ENCODE data around the gene KCNIP1. TPM values are rescaled to one million over a fixed set of nuclear protein-coding genes. Genes with fewer than 3 reads are reported as not detected.

The KCNIP1 gene
- total and polyA plus RNA-seq, 10 donors: 0.08 to 20.0 (median 9.4) TPM

GRCh38 chr5:170498811-170499351 lies 4.9 kb upstream of the KCNIP1 start:
- H3K4me3 ChIP-seq: no peak overlapping the region
- WGBS, 5 donors: 71 to 87% (median 80%) methylated on average over 5 of the region's 5 CpGs

GRCh38 chr5:170499621-170500020 lies 4.2 kb upstream of the KCNIP1 start:
- no peak overlapping the region for H3K27ac ChIP-seq
- TF ChIP-seq CTCF (IDR thresholded peaks at IDR 0.05 in 8 of 11, conservative IDR thresholded peaks at IDR 0.05 in 3 of 11): no peak
- TF ChIP-seq POLR2AphosphoS5 (IDR thresholded peaks at IDR 0.05): no peak
- no peak for TF ChIP-seq POLR2A (IDR thresholded peaks at IDR 0.05)
- 93 to 100% (median 98%) methylated on average over 2 of the region's 2 CpGs for WGBS, 5 donors
- intact Hi-C loops (cut with DNase I; ENCODE audit: low total_unique reads): no loop called here
- H3K27me3 ChIP-seq (replicated peaks in 1 of 7): peaks cover 0 to 50% (median 10%) of the 10 kb centered on the region in 7 donors
- peaks cover 0 to 11% (median 4%) of the 10 kb centered on the region in 6 donors for H3K4me1 ChIP-seq
- H3K9me3 ChIP-seq: peaks cover 0 to 7% (median 0%) of the 10 kb centered on the region in 8 donors
- no peak for DNase-seq
- H3K36me3 ChIP-seq: no peaks in the 10 kb centered on the region
- no peak overlapping the region for H3K4me3 ChIP-seq

More at GRCh38 chr5:170498811-170499351, 4.9 kb upstream of the KCNIP1 start:
- DNase-seq: no peak
- Histone ChIP-seq H3K27me3 (replicated peaks in 1 of 7) (peaks cover 0 to 50% (median 2%) of the 10 kb centered on the region in 7 donors), H3K36me3 (no peaks in the 10 kb centered on the region), H3K27ac (no peak overlapping the region), H3K9me3 (peaks cover 0 to 7% (median 0%) of the 10 kb centered on the region in 8 donors), H3K4me1 (peaks cover 0 to 6% (median 1%) of the 10 kb centered on the region in 6 donors)
- intact Hi-C loops (cut with DNase I; ENCODE audit: low total_unique reads): no loop called here
- TF ChIP-seq POLR2A (IDR thresholded peaks at IDR 0.05): no peak
- no peak for TF ChIP-seq POLR2AphosphoS5 (IDR thresholded peaks at IDR 0.05)
- no peak for TF ChIP-seq CTCF (IDR thresholded peaks at IDR 0.05 in 8 of 11, conservative IDR thresholded peaks at IDR 0.05 in 3 of 11)

GRCh38 chr5:170501361-170501760 lies 2.5 kb upstream of the KCNIP1 start:
- TF ChIP-seq POLR2AphosphoS5 (IDR thresholded peaks at IDR 0.05): no peak
- no peak for TF ChIP-seq POLR2A (IDR thresholded peaks at IDR 0.05)
- TF ChIP-seq CTCF (IDR thresholded peaks at IDR 0.05 in 8 of 11, conservative IDR thresholded peaks at IDR 0.05 in 3 of 11): no peak
- peaks cover 0 to 52% (median 17%) of the 10 kb centered on the region in 7 donors for H3K27me3 ChIP-seq (replicated peaks in 1 of 7)
- intact Hi-C loops (cut with DNase I; ENCODE audit: low total_unique reads): no loop called here
- no peak for DNase-seq
- H3K36me3 ChIP-seq: no peaks in the 10 kb centered on the region
- H3K4me1 ChIP-seq: peaks cover 0 to 11% (median 4%) of the 10 kb centered on the region in 6 donors
- no peak overlapping the region for H3K4me3 ChIP-seq
- no peak overlapping the region for H3K27ac ChIP-seq
- peaks cover 0 to 7% (median 0%) of the 10 kb centered on the region in 8 donors for H3K9me3 ChIP-seq
- WGBS, 5 donors: 74 to 84% (median 79%) methylated on average over 1 of the region's 1 CpG

- peaks cover 0 to 7% (median 0%) of the 10 kb centered on the region in 8 donors for H3K9me3 ChIP-seq
- H3K36me3 ChIP-seq: no peaks in the 10 kb centered on the region
- H3K27me3 ChIP-seq (replicated peaks in 1 of 7): peaks cover 0 to 52% (median 17%) of the 10 kb centered on the region in 7 donors
- TF ChIP-seq CTCF (IDR thresholded peaks at IDR 0.05 in 8 of 11, conservative IDR thresholded peaks at IDR 0.05 in 3 of 11): no peak
- no peak for TF ChIP-seq POLR2A (IDR thresholded peaks at IDR 0.05)
- no peak for TF ChIP-seq POLR2AphosphoS5 (IDR thresholded peaks at IDR 0.05)
- DNase-seq: no peak
- WGBS, 5 donors: 25 to 49% (median 41%) methylated on average over 2 of the region's 2 CpGs
- no peak overlapping the region for H3K27ac ChIP-seq
- H3K4me3 ChIP-seq: no peak overlapping the region
- intact Hi-C loops (cut with DNase I; ENCODE audit: low total_unique reads): no loop called here
- peaks cover 0 to 11% (median 4%) of the 10 kb centered on the region in 6 donors for H3K4me1 ChIP-seq
Measured at GRCh38 chr5:170501931-170502330, 1.9 kb upstream of the KCNIP1 start.
